GM19099 (cell line): ENCODE results near the gene GPATCH2.

ENCODE experiments used
- POLR2A ChIP-seq: IDR thresholded peaks from 3 replicates; pipeline ENCODE4 v1.6.1; 2011; ENCODE audit warnings: low read depth; ENCODE audit not compliant: insufficient read length; ENCODE audit errors: extremely low read depth

The GPATCH2 gene

GRCh38 chr1:217630711-217631591 lies at the start of gene GPATCH2, which contains the start of gene SPATA17:
TSS of gene GPATCH2 (minus strand) at chr1:217631090. CDS start at chr1:217630971, 119 bp downstream.
TSS of gene SPATA17 (plus strand) at chr1:217631344. CDS start at chr1:217631379, 35 bp downstream.
- TF ChIP-seq POLR2A: peak; percentile 82

GRCh38 chr1:217674028-217674729 lies 43.3 kb upstream of the GPATCH2 start:
- TF ChIP-seq POLR2A: no peak

DNA sequence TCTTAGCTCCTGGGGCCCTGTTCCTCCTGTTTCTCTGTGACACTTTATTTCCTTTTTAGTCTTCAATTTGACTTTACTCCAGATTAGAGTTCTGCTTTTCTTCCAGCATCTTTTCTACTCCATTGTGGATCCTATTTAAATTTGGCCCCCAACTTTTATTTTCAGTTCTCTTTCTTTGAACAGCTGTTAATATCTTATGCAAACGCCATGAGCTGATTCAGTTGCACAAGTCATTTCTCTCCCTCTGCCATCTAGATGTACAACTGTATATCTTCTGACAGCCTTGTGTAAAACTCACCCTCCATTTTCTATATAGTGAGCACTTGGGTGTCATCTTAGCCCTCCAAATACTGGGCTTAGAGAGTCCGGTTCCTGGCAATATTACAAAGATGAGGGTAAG lies 42.5 kb upstream of the GPATCH2 start:
- no peak for TF ChIP-seq POLR2A

DNA sequence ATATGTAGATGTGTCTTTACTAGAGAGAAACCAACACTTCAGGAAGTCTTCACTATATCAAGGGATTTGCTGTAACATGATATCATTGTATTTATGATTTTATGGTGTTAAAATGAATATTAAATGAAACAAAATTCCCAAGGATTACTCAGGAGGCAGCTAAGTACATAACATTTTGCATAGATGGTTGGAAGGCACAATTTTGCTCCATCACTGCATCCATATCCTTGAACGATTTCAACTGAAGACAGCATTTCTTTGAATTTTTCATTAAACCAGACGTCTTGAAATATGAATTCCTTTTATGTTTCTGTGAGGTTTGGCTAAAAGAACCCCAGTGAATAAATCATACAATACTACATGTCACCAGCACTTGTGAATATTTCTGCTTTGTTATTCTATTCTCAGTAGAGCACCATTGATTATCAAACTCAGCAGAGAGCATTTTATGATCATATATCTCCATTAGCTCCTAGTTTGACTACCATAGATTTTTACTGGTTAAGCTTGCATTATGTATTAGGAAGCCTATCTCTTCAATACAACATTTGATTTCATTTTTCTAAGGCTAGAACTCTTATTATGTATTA lies 37.6 kb upstream of the GPATCH2 start:
- no peak for TF ChIP-seq POLR2A

- TF ChIP-seq POLR2A: no peak
These were observed 30.5 kb upstream of the GPATCH2 start for GRCh38 chr1:217661407-217661806.

- no peak for TF ChIP-seq POLR2A
These were observed 29.6 kb upstream of the GPATCH2 start for GRCh38 chr1:217660353-217661062.

DNA sequence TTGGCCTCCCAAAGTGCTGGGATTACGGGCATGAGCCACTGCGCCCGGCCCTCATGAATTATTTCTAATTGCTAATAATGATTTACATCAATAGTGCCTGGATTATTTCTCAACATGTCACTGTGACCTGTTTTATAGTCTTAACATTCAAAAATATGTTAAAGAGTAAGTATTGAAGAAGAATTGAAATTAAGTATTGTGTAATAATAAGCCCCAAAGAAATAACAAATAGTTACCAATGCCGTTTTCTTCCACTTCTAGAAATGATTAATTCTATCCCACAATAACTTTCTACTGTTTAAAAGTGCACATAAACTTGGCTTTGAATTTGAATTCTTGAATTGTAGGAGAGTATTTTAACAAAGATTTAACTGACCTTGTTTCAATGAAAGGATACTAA lies 19.8 kb upstream of the GPATCH2 start:
- TF ChIP-seq POLR2A: no peak

DNA sequence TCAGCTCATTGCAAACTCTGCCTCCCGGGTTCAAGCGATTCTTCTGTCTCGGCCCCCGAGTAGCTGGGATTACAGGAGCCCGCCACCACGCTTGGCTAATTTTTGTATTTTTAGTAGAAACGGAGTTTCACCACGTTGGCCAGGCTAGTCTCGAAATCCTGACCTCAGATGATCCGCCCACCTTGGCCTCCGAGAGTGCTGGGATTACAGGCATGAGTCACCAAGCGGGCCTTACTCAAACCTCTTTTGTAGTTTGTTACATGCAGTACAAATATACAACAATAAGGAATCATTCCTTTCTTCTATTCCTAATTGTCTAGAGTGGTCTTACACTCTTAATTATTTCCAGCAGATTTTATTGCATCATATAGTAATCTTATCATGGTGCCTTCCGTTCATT lies 16.9 kb upstream of the GPATCH2 start:
- no peak for TF ChIP-seq POLR2A

DNA sequence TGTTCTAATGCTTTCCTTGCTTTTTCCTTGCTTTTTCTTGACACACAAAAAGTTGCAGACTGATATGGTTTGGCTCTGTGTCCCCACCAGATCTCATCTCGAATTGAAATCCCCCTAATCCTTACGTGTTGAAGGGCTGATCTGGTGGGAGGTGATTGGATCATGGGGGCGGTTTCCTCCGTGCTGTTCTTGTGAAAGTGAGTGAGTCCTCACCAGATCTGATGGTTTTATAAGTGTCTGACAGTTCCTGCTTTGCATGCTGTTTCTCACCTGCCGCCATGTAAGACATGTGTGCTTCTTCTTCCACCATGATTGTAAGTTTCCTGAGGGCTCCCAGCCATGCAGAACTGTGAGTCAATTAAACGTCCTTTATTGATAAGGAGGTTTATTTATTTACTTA lies 11.6 kb upstream of the GPATCH2 start:
- no peak for TF ChIP-seq POLR2A

GRCh38 chr1:217627431-217627830 lies 3.5 kb downstream of the GPATCH2 start:
- no peak for TF ChIP-seq POLR2A

DNA sequence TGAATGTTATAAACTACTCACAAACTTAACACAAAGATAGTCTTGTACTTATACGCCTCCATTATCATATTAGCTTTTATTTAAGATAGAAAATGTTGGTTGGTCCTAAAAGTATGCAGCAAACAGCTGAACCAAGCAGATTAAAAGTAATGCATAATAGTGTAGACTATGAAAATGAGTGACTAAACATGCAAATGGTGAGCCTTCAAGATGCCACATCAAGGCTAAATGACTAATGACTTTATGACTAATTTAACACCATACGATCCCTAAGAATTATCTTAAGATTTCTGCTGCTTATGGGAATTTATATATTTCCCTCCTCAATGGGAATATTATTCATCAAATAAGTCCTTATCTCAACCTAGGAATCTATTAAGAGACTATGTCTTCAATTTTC lies 4.6 kb downstream of the GPATCH2 start:
- TF ChIP-seq POLR2A: no peak

DNA sequence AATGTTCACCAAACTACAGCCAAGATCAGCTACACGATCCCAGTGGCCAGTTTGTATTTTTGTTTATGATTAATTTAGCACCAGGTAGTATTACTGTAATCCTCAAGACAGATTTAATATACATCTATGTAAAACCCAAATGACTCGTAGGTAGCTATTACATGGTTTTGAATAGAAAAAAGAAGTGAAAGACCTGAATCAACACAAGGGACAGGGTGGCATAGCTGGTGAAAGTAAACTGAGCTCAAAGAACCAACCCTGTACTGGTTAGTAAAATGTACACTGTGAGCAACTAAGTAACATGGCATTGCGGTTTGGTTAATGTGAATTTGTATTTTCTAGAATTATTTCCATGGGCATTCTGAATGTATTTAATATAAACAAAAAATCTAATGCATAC lies 8.8 kb downstream of the GPATCH2 start:
- no peak for TF ChIP-seq POLR2A

DNA sequence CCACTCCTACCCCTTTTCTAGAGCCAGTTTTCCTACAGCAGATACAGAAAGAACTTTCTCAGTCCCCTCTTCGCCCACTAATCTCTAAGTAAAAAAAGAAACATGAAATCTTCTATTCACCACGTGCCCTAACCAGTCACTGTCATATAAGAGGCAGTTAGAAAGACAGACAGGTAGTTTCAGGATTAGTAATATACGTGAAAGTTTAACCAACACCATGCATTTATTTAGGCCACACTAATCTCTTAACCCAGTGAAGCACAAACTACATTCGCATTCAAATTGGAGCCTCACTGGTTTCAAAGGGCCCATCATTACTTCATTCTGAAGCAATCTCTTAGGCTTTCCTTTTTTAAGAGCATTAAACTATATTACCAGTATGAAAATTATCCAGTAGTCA lies 10.1 kb downstream of the GPATCH2 start:
- no peak for TF ChIP-seq POLR2A

DNA sequence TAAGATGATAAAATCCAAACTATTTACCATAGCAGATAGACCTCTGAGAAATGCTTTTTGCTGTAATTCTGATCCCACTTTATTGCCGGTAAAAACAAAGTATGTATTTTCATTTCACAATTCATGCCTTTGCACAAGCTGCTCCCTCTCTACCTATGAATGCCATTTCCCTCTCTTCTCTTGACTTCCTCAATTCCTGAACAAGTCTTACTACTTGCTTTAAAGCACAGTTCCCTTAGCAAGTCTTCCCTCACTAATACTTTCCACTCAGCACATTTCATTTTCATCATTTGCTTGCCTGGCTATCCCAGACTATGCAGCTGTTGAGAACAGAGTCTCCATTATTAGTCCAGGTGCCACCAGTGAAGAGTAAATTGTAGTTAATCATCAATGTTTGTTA lies 13.8 kb downstream of the GPATCH2 start:
- no peak for TF ChIP-seq POLR2A

- TF ChIP-seq POLR2A: no peak
These were observed 16.6 kb downstream of the GPATCH2 start for GRCh38 chr1:217614200-217614712.

- TF ChIP-seq POLR2A: no peak
These were observed 25.5 kb downstream of the GPATCH2 start for GRCh38 chr1:217605390-217605789.

GRCh38 chr1:217602380-217602779 lies 28.5 kb downstream of the GPATCH2 start:
- no peak for TF ChIP-seq POLR2A
